Renal cortex interstitium (tissue), 11 donors: ENCODE results near the gene ASB8. TPM values are rescaled to one million over a fixed set of nuclear protein-coding genes. Genes with fewer than 3 reads are reported as not detected.
"Not testable (repeated sequence)": the region's sequence is repeated elsewhere in the genome, so short reads cannot be mapped to it uniquely, and the experiment has no call there.

ENCODE experiments used
- DNase-seq, 11 donors: peaks; one replicate each; pipeline ENCODE4 v3.0.0-alpha.2; 2013; ENCODE audit warnings: low read depth in 9 of 11, low spot score in 4 of 11; ENCODE audit errors: extremely low read depth in 1 of 11
- polyA plus RNA-seq, 3 donors: library from polyadenylated mRNA; unstranded; fragments of 120-200 nt; gene quantifications; one replicate each; pipeline ENCODE4 v1.2.1, GENCODE V29; 2013; ENCODE audit not compliant: insufficient read length in 3 of 3

ASB8 gene
- polyA plus RNA-seq, 3 donors = 35.6 to 40.2 (median 39.0) TPM

GRCh38 chr12:48119834-48120195 is 37.5 kb downstream of the ASB8 start:
- peak in 1 of 11 donors; percentile 6 for DNase-seq

- peak; percentile 78 to 94 (median 85) for DNase-seq
These were observed 38.1 kb downstream of the ASB8 start, which contains the start of gene PFKM for GRCh38 chr12:48119078-48119833. Gene PFKM (plus strand): TSS chr12:48119364. CDS start chr12:48122775, 3,411 bp downstream.

GRCh38 chr12:48118284-48118871 is 38.9 kb downstream of the ASB8 start:
- DNase-seq = no peak

GRCh38 chr12:48115957-48116356 is 41.4 kb downstream of the ASB8 start:
- DNase-seq = no peak

GRCh38 chr12:48111312-48111693 is 46.0 kb downstream of the ASB8 start:
- not testable (repeated sequence) for DNase-seq

GRCh38 chr12:48110691-48111311 is 46.5 kb downstream of the ASB8 start:
- no peak for DNase-seq

GRCh38 chr12:48109424-48109823 is 47.9 kb downstream of the ASB8 start:
- no peak for DNase-seq

GRCh38 chr12:48106681-48107613 is 50.4 kb downstream of the ASB8 start:
- DNase-seq = no peak

- DNase-seq = peak; percentile 77 to 88 (median 85)
These were observed 51.2 kb downstream of the ASB8 start, which contains the start of gene SENP1 for GRCh38 chr12:48105867-48106680. Gene SENP1 (minus strand): TSS chr12:48106079. CDS start chr12:48101472, 4,607 bp downstream.

GRCh38 chr12:48105321-48105866 is 51.9 kb downstream of the ASB8 start:
- peak in 2 of 11 donors; percentile 24 for DNase-seq

- DNase-seq = no peak
These were observed 52.8 kb downstream of the ASB8 start for GRCh38 chr12:48104531-48104930.

Other genes starting within 250 kb of the ASB8 start
- 100 to 1,000 TPM; 122 to 132 (median 128) TPM for gene TMEM106C, start 193.9 kb downstream of the ASB8 start, polyA plus RNA-seq
- 10 to 100 TPM; 44.9 to 62.7 (median 46.4) TPM for gene COL2A1, start 153.0 kb downstream of the ASB8 start, polyA plus RNA-seq
- 10 to 100 TPM; 22.1 to 27.4 (median 23.5) TPM for gene SENP1, start 51.4 kb downstream of the ASB8 start, polyA plus RNA-seq
- 100 to 1,000 TPM; 102 to 125 (median 111) TPM for gene PFKM, start 38.2 kb downstream of the ASB8 start, polyA plus RNA-seq
- under 1 TPM; 0.42 to 0.67 (median 0.60) TPM for gene CCDC184, start 26.1 kb upstream of the ASB8 start, polyA plus RNA-seq
- gene OR10AD1, start 45.8 kb upstream of the ASB8 start, polyA plus RNA-seq = 1 to 10 TPM in 1 of 3 donors, under 1 TPM in 2; 0.19 to 1.1 (median 0.40) TPM
- 10 to 100 TPM; 22.6 to 28.7 (median 25.5) TPM for gene ZNF641, start 193.4 kb upstream of the ASB8 start, polyA plus RNA-seq